GM21529 (cell line): ENCODE results near the gene RUNX3.

Experiments
- ATAC-seq: cut with Tn5 transposase; IDR thresholded peaks from one replicate; pipeline ENCODE4 v1.9.1; 2021; ENCODE audit not compliant: unreplicated experiment

RUNX3 gene

GRCh38 chr1:24931146-24931467 is 1.0 kb upstream of the RUNX3 start:
- ATAC-seq: no peak

DNA sequence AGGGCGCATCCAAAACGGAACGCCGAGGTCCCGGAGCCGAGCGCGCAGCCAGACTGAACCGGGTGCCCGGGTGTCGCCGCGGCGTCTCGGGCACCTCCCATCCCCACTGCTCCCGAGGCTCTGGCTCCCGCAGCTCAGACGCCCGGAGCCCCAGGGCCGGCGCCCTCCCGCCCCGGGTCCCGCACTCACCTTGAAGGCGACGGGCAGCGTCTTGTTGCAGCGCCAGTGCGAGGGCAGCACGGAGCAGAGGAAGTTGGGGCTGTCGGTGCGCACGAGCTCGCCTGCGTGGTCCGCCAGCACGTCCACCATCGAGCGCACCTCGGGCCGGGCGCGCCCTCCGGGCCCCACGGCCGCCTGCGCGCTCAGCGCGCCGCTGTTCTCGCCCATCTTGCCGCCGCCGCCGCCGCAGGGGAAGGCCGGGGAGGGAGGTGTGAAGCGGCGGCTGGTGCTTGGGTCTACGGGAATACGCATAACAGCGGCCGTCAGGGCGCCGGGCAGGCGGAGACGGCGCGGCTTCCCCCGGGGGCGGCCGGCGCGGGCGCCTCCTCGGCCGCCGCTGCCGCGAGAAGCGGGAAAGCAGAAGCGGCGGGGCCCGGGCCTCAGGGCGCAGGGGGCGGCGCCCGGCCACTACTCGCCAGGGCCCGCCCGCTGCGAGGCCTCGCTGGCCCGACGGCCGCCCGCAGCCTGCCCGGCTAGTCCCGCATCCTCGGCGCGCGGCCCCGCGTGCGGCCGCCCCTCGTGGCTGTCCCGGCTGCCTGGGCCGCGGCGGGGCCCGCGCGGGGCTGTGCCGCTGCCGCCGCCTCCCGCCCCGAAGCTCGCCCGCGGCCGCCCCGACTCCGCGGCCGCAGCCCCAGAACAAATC is 447 bp downstream of the RUNX3 start:
- peak; percentile 10 for ATAC-seq

DNA sequence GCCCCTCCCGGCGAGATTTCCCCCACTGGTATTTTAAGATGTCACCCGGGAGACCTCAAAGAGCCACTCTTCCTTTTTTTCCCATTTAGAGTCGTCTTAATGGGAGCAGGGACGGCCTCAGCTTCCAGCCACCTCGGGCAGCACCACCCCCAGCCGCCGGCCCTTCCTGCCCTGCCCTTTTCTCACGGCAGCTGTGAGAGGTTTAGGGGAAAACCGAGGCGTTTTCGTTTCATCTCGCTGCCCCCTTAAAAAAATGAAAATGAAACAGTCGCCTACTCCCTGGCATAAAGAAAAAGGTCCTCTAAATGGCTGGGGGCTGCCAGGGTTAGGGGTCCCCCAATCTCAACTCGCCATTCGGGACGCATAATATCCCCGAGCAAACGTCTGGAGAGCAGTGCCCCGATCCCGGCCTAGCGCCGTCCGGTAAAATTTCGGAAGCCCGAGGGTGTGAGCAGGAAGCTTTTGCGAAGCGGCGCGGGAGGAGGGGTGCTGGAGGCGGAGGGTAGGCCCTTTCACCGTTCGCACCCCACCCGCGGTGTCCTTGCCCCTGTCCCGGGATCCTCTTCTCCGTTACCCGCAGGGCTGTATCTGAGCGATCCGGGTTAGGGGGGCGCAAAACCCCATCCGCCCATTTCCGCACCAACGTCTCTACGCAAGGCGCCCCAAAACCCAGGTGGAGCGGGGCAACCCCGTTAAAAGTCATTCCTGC is 1.2 kb downstream of the RUNX3 start:
- no peak for ATAC-seq

GRCh38 chr1:24927988-24928688 is 1.9 kb downstream of the RUNX3 start:
- no peak for ATAC-seq

- no peak for ATAC-seq
Measured at GRCh38 chr1:24927473-24927872, 2.6 kb downstream of the RUNX3 start.

DNA sequence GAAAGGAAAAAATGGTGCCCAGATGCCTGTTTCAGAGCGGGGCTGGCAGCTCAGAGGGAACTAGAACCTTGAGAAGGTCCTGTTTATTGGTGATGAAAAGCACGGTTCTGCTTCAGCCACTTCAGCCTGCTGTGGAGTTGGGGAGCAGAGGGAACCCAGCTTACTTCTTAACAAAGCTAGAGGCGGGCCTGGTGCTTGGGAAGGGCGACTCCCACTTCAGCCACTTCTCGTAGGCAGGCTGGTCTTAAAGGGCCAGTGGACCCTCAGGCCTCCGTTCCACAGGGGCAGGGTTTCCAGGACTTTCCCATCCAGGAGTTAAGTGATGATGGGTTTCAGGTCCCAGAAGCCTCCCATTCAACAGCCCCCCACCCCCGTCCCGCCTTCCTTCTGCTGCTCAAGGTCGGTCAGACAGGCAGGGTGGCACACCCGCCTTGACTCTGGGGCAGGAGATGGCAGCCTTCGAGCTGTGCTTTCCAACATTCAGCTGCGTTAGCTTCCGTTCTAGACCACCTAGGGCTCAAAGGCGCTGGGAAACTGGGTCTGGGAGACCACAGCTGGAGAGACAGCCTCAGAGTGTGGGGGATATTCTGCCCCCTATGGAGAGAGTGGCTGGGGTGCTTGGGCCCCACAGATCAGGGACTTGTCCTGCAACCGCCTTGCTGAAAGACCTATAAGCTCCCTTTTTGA is 3.4 kb downstream of the RUNX3 start:
- ATAC-seq: no peak

GRCh38 chr1:24925963-24926362 is 4.1 kb downstream of the RUNX3 start:
- ATAC-seq: no peak

DNA sequence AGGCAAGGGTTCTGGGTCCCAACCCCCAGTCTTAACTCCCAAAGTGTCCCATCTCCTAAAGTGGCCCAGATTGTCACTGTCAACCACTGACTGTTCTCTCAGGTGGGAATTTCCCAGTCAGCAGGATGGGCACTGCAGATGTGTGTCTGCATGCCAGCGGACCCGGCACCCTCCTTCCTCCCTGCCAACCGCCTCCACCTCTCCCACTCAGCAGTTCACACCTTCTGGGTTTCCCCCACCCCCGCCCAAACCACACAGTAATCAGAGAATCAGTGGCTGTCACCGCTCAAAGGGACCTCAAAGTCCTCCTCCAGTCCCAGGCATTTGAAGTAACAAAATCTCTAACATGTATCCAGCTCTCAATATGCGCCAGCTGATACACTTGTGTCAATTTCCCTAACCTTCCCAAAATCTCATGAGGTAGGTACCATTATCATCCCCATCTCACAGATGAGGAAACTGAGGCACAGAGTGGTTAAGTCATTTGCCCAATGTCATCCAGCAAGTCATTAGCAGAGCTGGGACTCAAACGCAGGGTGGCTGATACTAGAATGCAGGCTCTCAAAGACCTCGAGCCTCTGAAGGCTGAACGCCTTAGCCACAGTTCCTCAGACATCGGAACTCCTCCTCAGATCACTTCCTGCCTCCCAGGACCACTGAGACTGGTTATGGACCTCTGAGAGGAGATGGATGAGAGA is 4.8 kb downstream of the RUNX3 start:
- no peak for ATAC-seq

DNA sequence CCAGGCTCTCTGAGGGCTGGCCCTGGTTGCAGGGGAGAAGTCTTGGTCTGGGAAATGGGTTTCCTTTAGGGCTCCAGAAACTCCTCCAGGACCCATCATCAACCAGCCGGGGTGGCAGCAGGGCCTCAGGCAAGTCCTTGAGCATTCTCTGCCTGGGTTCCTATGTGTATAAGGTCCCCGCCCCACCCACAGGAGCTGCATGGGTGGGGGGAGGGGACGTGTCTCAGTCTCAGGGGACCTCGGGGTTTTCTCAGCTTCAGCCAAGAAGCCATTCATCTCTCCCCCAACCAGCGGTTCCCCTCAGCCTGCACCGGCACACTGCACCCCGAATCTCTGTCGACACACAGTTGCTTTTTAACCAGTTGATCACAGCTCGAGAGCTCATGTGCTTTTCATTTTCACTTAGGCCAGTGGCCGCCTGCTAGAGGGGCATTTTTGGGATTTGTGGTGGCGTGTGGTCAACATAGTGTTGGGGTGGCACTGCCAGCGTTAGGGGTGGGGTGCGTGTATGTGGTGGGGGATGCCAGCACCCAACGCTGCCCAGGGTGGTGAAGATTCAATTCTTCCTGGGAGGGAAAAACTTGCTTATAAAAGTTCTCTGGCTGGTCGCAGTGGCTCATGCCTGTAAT is 6.5 kb downstream of the RUNX3 start:
- no peak for ATAC-seq

DNA sequence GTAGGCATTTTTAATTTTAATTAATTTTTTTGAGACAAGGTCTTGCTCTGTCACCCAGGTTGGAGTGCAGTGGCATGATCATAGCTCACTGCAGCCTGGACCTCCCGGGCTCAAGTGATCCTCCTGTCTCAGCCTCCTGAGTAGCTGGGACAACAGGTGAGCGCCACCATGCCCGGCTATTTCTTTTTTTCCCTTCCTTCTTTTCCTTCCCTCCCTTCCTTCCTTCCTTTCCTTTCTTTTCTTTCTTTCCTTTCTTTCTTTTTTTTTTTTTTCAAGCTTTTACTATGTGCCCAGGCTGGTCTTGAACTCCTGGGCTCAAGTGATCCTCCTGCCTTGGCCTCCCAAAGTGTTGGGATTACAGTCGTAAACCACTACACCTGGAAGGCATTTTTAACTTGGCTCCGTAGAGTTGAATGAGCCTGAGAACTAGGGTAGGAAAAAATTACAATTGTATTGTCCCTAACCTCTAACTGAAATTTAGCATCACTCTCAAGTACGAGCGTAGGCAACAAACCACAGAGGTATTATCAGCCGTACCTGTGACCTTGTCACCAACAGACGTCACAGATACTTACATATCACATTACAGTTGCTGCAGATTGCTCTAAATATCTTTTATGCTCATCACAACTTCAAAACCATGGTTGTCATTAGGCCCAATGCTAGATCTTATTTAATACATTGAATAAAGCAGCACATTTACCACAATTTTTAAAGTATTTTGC is 8.0 kb downstream of the RUNX3 start:
- no peak for ATAC-seq

GRCh38 chr1:24921412-24921811 is 8.7 kb downstream of the RUNX3 start:
- ATAC-seq: no peak

DNA sequence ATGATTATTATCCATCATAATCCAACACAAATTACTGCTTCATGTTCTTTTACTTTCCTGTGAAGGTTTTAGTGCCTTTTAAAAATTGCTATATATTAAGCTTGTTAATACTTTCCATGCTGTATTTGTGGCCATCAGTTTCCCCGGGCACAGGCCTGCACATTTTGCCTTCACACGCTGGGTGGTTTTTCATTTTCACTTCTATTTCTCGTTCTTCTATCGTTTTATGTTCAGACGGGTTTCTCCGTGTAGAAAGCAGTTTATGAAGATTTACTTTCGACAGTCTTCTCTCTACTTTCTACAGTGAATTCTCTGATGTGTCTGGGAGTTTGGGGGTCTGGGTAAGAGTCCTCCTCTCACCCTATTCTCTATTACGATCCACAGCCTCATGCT is 9.5 kb downstream of the RUNX3 start:
- no peak for ATAC-seq

DNA sequence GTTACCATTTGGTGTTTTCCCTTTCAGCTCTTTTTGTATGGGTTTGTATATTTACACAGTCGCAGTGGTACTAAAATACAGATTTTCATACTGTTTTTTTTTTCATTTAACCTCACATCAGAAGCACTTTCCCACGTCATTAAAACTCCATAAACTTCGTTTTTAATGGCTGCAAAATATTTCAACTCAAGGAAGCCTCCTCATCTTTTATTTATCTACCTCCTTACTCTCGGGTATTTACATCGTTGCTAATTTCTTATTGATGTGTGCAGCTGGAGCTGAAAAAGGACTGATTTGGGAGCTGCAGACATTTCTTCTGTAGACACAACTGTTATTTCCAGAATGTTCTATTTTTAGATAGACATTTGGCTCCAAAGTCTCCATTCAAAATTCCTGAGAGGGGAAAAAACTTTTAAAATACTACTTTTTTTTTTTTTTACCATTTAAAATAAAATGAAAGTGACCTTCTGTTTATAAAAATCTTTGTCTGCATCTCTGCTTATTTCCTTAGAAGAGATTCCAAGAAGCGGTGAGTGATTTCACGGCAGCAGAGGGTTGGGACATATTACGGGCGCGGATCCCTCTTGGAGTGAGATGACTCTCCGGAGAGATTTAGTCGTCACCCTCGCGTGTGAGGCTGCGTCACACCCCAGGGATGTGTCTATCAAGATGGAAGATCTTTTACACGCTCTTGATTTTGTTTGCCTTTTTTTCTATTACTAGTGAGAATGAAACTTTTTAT is 10.1 kb downstream of the RUNX3 start:
- no peak for ATAC-seq

GRCh38 chr1:24918995-24919605 is 11.0 kb downstream of the RUNX3 start:
- ATAC-seq: no peak

- ATAC-seq: no peak
Measured at GRCh38 chr1:24918370-24918769, 11.7 kb downstream of the RUNX3 start.

- ATAC-seq: no peak
Measured at GRCh38 chr1:24917327-24918074, 12.6 kb downstream of the RUNX3 start.

GRCh38 chr1:24915816-24916602 is 14.1 kb downstream of the RUNX3 start:
- no peak for ATAC-seq
